GM21737 (cell line): ENCODE measurements around the gene ERMP1.

ENCODE experiments used
- ATAC-seq: cut with Tn5 transposase; IDR thresholded peaks from one replicate; pipeline ENCODE4 v1.9.1; 2021; ENCODE audit warnings: mild to moderate bottlenecking, moderate library complexity; ENCODE audit not compliant: unreplicated experiment

Gene ERMP1

DNA sequence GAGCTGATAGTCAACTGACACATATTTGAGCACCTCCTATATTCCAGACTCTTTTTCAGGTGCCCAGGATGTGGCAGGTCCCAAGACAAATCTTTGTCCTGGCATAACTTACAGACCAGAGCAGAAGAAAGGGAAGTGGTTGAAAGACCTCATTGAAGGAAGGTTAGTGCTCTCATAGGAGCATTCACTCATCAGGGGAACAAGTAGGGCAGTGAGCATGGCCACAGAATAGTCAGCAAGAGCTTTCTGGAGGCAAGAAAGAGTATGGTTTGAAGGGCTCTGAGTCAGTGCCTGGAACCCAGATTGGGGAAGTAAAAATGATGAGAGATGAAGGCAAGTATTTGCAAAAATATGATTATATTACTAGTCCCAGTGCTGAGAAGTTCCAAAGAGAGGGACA is 25.0 kb upstream of the ERMP1 start:
- ATAC-seq = no peak

DNA sequence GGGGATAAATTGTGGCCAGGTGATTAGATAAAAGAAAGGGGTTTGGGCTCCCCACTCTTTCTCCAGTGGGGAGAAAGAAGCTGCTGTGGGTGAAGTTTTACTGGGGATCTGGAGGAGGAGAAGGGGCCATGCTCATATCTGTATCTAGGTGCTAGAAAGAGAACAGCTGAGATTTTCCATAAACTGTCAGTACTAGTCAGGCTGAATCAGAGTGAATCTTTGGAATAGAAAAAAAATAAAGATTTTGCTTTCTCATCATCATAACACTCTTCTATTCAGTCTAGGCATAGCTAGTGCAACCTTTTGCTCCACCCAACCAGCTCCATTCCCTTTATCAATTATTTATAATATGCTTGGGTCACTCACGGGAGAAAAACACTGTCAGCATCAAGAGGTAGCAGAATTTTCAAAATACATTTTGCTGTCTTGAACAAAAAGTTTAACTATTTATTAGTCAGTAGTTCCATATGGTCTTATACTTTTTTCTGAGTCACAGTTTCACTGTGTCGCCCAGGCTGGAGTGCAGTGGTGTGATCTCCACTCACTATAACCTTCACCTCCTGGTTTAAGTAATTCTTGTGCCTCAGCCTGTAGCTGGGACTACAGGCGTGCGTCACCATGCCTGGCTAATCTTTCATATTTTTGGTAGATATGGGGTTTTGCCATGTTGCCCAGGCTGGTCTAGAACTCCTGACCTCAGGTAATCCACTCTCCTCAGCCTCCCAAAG is 21.3 kb upstream of the ERMP1 start:
- no peak for ATAC-seq

DNA sequence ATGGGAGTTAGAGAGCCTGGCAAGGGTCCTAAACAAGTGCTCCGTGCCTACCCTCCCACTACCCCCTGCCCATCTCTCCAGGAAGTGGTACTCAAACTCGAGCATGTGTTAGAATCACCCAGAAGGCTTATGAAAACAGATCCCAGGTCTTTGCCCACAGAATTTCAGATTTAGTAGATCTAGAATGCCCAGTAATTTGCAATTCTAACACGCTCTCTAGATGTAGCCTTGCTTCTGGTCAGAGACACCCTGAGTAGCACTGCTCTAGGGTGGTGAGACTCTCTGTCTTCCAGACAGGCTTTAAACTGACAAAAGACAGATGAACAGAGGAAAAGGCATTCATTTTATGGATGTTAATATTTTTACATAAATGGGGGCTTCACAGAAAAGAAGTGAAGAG is 20.7 kb upstream of the ERMP1 start:
- no peak for ATAC-seq

DNA sequence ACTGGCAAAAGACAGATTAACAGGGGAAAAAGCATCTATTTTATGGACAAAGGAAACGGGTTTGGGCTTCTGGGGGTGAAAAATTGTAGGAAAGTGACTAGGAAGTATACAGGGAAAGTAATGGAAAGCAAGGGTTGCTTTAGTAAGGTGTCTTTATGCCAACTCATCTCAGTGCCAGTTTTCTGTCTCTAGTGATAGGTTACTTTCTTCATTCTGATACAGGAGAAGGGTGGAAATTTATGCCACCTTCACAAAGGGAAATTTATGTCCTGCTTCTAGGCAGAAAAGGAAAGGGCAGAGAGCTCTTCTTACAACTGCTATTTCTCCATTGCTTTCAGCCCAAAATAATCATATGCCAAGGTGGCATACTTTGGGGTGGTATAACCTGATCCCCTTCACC is 20.1 kb upstream of the ERMP1 start:
- no peak for ATAC-seq

DNA sequence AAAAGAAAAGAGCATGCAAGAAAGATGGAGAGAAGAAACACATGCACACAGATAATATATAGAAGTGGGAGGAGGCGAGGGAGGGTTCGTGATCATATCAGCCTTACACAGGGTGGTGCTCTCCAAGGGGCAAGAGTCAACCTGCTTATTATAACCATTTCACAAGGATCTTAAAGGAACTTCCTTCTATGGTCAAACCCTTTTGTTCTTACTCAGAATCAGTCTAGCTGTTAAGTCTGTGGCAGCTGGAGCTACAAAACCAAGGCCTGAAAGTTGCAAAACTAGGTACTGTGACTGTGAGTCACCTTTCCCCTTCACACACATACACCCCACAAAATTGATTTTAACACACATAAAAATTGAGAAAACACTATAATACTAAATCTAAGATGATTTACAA is 18.5 kb upstream of the ERMP1 start:
- peak; percentile 82 for ATAC-seq

DNA sequence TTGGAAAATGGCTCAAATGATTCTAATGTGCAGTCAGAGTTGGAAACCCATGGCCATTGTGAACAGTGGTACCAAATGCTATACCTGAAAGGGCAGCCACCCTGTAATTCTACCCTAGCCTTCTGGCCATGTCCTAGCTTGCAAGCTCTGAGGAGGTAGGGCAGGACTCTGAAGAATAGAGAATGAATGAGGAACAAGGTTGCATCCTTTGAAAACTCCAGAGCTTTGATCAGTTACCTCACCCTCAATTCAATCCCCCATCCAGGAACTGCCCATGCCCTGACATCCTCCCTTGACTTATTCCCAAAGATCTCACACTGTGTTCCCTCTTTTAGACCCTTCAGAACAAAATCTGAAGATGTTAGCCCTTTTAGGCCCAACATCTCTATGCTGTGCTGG is 17.8 kb upstream of the ERMP1 start:
- ATAC-seq = no peak

DNA sequence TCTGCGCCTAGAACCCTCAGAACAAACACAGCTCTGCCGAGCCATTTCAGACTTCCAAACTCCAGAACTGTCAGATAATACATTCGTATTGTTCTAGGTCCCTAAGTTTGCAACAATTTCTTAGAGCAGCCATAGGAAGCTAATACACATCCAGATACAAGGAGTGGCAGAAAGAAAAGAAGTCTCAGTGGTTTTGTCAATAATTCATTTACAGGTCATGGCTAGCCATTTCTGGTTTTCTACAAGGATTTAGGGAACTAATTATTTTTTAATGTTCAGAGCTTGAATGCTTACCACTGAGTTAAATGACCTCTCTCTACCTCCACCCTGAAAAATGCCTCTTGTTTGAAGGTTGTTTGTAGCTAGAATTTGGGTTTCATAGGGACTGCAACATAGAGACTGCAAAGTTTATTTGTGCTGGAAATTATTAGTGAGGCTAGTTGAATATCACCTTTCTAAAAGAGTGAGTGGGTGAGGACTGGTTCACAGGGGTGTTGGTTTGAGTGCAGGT is 15.5 kb upstream of the ERMP1 start:
- no peak for ATAC-seq

DNA sequence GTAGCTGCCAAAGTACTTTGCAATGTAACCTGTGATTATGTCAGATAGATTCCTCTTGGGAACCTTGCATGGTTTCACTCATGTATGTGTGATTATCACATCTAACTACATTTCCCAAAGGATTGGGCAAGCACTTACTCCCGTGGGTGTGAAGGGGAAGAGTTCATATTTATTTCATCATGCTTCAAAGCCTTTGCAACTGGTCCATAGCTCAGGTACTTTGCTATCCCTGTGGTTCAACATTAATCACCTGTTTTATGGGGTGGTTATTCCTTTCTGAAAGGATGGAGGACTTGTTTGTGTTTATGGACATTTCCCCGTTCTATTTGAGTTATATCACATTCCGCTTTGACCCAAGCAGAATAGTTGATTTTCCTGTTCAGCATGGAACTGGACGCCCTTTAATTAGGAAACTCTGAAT is 13.6 kb upstream of the ERMP1 start:
- no peak for ATAC-seq

DNA sequence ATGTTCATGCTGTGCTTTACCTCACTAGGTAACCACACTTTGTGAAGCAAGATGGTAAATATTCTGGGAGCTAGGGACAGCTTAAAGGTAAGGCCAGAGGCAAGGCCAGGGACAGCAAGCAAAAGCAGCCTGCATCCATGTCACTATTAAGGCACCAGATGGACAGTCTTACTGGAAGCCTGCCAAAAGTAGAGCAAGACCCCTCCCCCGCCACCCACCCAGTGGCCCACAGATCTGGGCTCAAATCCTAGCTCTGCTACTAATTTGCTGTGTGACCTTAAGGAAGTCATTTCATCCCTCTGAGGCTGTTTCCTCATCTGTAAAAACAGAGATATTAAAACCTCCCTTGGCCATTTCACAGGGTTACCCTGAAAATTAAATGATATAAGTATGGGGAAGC is 13.2 kb upstream of the ERMP1 start:
- no peak for ATAC-seq

DNA sequence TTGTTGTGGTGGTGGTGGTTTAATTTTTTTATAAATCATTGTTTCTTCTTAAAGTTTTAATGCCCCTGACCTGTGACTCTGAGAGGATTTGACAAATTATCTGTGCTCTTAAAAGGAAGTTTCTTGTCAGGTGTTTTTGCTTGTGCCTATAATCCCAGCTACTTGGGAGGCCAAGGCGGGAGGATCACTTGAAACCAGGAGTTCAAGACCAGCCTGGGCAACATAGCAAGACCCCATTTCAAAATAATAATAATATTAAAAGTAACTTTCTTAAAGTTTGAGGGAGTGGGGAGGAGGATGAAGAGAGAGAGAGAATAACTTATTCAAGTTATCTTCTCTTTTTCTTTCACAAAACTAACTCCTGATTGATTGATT is 12.2 kb upstream of the ERMP1 start:
- ATAC-seq = no peak

DNA sequence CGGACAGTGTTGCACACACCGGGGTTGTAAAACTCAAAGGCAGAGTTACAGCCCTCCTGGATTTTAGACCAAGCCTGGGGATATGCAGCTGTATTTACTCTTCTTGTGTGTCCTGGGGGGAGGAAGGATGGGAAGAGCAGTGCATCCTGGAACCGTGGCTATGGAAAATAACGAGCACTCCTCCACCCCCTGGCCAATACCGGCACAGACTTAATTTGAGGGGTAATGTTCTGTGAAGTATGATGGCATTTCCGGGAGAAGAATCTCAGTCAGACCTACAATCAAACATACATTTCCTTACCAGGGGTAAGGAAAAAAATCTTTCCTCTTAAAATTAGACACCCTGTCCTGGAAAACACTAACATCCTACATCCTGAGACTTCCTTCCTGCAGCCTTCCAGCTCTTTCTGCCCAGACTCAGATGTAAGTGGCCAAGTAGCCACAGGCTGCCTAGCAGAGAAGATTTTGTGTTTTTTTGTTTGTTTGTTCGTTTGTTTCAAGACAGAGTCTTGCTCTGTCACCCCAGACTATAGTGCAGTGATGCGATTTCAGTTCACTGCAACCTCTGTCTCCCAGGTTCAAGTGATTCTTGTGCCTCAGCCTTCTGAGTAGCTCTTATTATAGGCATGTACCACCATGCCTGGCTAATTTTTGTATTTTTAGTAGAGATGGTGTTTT is 11.0 kb upstream of the ERMP1 start:
- ATAC-seq = no peak

DNA sequence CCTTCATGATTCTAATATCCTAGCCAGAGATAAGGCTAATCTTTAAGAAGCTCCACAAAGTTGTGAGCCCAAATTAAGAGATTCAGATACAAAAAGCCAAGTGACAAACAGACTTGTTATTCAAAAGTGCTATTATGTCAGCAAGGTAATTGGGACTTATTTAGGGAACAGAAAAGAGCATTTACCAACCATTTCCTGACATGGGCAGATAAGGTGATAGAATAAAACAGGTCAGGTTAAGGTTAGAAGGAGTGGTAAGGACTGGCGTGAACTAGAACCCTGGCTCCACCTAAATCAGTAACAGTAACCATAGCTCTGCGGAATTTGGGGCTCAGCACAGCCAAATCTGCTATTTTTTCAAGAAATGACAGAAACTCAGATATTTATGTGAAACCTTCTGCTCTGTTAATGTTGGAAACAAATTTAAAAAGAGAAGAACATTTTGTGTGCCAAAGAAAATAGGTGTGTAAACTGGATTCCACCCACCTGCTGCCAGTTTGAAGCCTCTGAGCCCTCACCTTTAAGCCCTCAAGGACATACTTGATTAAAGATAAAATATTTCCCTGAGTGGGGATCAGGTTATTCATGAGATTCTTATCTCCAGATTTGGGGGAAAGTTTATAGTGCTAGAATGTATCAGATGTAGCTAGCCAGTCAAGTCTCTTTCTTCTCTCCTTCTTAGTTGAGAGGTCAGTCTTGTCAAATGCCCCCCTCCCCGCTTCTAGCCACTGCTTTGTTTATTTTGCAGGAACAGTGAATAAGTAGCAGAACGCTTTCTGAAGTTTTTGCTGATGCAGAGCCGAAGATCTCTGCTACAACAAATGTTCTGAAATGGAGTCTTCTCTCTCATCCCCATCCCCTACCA is 10.2 kb upstream of the ERMP1 start:
- ATAC-seq = no peak

DNA sequence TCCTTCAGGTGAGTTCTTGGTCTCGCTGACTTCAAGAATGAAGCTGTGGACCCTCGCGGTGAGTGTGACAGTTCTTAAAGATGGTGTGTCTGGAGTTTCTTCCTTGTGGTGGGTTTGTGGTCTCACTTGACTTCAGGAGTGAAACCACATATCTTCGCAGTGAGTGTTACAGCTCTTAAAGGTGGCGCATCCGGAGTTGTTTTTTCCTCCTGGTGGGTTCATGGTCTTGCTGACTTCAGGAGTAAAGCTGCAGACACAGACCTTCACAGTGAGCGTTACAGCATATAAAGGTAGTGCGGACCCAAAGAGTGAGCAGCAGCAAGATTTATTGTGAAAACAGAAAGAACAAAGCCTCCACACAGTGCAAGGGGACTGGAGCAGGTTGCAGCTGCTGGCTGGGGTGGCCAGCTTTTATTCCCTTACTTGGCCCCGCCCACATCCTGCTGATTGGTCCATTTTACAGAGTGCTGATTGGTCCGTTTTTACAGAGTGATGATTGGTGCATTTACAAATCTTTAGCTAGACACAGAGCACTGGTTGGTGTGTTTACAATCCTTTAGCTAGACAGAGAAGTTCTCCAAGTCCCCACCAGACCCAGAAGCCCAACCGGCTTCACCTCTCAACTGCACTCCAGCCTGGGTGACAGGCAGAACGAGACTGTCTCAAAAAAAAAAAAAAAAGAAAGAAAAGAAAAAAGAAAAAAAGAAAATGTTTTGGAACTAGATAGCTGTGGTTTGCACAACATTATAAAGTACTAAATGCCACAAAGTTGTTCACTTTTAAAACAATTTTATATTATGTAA is 9.1 kb upstream of the ERMP1 start:
- no peak for ATAC-seq

DNA sequence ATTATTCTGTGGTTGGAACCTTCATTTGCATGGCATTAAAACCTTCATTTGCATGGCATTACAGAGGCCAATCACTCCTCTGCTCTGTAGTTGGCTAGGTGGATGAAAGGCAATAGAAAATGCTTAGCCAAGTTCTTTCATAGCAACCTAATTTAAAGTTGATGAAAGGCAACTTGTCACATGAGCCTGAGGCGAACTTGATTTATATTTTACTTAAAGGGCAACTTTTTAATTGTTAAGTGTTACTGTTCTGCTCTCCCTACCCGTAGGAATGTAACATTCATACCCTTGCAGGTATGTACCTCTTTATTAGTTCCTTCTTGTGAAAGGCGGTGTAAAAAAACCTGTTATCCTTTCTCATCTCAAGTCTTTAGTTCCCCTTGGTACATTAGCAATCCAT is 7.9 kb upstream of the ERMP1 start:
- no peak for ATAC-seq

DNA sequence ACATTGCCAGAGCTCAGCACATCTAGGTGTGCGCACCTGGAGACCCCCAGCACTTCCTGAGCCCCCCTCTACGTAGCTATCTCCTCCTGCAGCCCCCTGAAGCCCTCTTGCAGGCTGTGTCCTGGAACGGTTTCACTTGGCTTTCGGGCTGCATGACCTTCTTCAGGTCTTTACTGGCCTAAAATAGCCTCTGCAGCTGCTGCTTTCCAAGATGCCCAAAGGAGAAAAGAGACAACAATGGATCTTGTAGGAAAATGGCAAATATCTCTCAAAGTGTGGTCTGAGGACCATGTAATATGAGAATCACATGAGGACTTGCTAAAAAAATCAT is 6.6 kb upstream of the ERMP1 start:
- ATAC-seq = no peak

DNA sequence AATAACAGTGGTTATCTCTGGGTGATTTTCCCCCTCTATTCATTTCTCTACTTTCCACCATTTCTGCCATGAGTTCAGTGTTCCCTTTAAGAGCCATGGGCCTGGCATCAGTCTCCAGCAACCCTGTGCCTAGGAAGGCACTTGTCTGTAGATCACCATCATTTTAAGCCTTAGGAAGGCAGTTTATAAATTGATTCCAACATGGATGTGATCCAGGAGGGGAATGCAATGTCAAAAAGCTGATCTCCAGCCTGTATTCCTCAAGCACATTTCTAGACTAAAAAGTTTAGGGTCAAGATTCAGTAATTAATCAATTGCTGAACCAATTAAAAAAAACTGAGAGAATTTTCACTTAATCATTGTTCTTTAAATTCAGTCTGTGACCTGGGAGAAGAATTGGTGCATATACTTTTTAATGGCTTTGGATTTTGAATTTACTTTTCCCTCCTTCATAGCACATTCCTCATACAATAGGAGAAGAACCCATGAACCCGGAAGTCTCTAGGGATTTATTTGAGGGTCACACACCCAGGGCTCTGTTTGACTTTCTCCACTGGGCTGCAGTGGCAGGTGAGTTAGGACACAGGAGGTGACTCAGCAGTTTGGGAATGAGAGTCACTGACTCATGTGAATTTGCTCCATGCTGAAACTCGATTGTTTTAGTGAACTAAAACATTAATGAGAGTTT is 6.1 kb upstream of the ERMP1 start:
- ATAC-seq = no peak

DNA sequence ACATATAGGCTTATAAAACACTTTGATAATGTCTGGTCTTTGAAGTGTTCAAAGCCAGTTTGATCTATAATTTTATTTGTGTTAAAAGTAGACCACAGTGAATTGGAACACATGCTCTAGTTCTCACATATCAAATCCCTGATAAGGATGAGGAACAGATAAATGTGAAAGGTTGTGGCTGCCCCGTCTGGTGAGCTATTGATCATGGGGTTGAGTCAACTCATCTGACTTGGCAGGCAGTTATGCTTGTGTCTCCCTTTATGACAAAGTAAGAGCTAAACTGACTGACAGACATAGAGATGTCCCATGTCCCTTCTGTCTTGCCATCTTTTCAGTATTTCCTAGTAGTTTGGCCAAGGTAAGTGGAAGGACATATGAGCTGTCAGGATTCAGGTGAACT is 2.9 kb upstream of the ERMP1 start:
- no peak for ATAC-seq

DNA sequence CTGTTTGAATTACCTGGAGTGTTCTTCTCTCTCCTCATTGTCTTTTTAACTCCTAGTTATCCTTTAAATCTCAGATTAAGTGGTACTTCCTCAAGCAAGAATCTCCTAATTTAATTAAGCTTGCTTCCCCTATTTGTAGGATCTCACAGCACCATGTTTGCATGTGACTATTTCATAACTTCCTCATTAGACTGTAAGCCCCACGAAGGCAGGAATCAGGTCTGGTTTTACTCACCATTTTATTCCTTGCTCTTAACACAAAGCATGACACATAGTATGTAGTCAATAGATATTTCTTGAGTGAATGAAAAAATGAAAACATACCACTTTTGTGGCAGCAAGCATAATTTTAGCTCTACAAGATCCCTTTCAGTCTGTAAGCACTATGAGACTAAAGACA is 1.3 kb upstream of the ERMP1 start:
- ATAC-seq = no peak

DNA sequence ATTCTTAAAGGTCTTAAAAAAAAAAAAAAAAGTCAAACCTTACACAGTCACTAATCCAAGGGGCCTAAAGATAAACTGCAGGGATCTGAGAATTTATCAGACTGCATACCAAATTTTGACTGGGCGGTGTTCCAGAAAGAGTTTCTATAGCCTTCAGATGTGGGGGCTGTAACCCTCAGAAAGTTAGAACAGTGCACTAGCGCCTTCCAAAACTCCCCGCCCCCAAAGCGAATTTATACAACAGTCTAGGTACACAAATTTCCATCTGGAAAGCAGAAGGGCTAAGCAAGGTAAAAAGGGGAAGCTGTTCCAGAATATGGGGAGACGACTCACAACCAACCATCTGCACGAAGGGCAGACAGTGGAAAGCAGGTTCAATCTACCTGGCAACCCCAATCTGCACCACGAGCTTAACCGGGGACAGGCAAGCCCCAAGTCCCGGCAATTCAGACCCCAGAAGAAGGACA is 813 bp downstream of the ERMP1 start:
- no peak for ATAC-seq

DNA sequence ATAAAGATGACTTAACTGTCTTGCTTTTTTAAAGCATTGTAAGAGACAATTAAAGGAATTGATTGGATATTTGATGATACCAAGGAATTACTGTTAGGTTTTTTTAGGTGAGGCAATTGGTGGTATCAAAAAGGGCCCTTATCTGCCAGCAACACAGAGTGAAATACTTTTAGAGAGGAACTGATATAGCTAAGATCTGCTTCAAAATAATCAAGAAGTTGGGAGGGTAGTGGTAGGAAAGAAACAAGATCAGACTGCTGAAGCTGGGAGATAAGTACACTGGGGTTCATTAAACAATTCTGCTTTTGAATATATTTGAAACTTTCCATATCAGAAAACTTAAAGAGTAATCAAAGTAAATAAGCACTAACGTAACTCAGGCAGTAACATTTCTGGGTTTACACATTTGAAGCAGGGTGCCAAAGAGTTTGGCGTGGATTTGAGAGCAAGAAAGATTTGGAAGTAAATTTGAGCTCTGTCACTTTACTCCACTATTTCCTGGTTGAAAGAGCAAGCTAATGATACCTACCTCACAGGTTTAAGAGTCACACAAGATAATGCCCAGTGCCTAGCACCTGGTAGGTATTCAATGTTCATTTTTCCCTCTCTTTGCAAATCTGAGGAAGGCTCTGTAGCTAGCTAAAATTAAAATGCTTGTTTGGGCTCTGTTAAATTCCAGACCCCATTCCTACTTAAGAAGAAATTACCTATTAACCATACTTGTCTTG is 6.9 kb downstream of the ERMP1 start:
- no peak for ATAC-seq
